ENCODE measurements around the gene RPSA.

Gene RPSA

GRCh38 chr3:39460677-39461076 is 54.2 kb downstream of the RPSA start:
- DNase-seq = no peak
